Measurements from ENCODE around the gene MGST3. TPM values are rescaled to one million over a fixed set of nuclear protein-coding genes. Genes with fewer than 3 reads are reported as not detected.
"Not testable (repeated sequence)": the region's sequence is repeated elsewhere in the genome, so short reads cannot be mapped to it uniquely, and the experiment has no call there.

MGST3 gene
- total RNA-seq, 2 donors from 2014 or later, result 56.7 to 70.0 TPM

GRCh38 chr1:165698761-165699052, 67.7 kb downstream of the MGST3 start:
- TF ChIP-seq, protein P1, sequence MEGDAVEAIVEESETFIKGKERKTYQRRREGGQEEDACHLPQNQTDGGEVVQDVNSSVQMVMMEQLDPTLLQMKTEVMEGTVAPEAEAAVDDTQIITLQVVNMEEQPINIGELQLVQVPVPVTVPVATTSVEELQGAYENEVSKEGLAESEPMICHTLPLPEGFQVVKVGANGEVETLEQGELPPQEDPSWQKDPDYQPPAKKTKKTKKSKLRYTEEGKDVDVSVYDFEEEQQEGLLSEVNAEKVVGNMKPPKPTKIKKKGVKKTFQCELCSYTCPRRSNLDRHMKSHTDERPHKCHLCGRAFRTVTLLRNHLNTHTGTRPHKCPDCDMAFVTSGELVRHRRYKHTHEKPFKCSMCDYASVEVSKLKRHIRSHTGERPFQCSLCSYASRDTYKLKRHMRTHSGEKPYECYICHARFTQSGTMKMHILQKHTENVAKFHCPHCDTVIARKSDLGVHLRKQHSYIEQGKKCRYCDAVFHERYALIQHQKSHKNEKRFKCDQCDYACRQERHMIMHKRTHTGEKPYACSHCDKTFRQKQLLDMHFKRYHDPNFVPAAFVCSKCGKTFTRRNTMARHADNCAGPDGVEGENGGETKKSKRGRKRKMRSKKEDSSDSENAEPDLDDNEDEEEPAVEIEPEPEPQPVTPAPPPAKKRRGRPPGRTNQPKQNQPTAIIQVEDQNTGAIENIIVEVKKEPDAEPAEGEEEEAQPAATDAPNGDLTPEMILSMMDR (IDR thresholded peaks at IDR 0.05), result no peak
- TF ChIP-seq POLR2A (IDR thresholded peaks at IDR 0.05), result no peak
- DNase-seq (no peak), ATAC-seq (no peak)
- 0% methylated on average over 7 of the region's 7 CpGs for WGBS, 2 donors
- Histone ChIP-seq H3K27ac (peak overlapping the region; percentile 65 to 89 (median 84)), H3K9me3 (no peaks in the 10 kb centered on the region), H3K4me3 (peak overlapping the region in 1 of 2 donors; percentile 67), H3K27me3 (no peaks in the 10 kb centered on the region), H3K36me3 (replicated peaks in 1 of 2; ENCODE audit: insufficient read depth in 1 of 2, low read depth in 2 of 2) (no peaks in the 10 kb centered on the region), H3K4me1 (peaks cover 21% of the 10 kb centered on the region)
- intact Hi-C loops (cut with DNase I), result no loop called here

DNA sequence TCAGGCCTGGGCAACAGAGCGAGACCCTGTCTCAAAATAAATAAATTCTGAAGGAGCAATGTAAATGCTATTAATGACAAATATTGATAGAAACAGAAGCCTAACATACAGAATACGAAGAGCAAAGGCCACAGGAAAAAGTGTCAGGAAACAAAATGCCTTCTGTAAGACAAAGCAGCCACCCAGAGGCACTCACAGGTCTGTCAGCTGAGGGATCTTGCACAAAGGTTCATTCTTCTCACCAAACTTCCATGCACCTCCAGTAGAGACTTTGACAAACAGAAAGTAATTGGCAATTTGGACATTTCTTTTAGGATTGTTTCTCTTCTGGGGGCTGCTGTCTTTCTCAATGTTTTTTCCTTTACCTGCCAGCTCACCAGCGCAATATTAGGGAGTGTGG, 68.5 kb downstream of the MGST3 start:
- Histone ChIP-seq H3K27me3 (no peaks in the 10 kb centered on the region), H3K4me1 (peaks cover 21% of the 10 kb centered on the region), H3K9me3 (no peaks in the 10 kb centered on the region), H3K4me3 (no peak overlapping the region), H3K36me3 (replicated peaks in 1 of 2; ENCODE audit: insufficient read depth in 1 of 2, low read depth in 2 of 2) (no peaks in the 10 kb centered on the region), H3K27ac (no peak overlapping the region)
- intact Hi-C loops (cut with DNase I), result no loop called here
- no peak for ATAC-seq
- TF ChIP-seq POLR2A (IDR thresholded peaks at IDR 0.05), result no peak
- TF ChIP-seq, protein P1 (IDR thresholded peaks at IDR 0.05), result no peak
- no peak for DNase-seq
- 87 to 93% methylated on average over 3 of the region's 3 CpGs for WGBS, 2 donors

- ATAC-seq; H3K4me3 ChIP-seq; H3K4me1 ChIP-seq; DNase-seq; H3K27me3 ChIP-seq; H3K36me3 ChIP-seq (replicated peaks in 1 of 2; ENCODE audit: insufficient read depth in 1 of 2, low read depth in 2 of 2); intact Hi-C loops (cut with DNase I); H3K9me3 ChIP-seq; H3K27ac ChIP-seq: not testable (repeated sequence)
- 78 to 84% methylated on average over 7 of the region's 7 CpGs for WGBS, 2 donors
These were observed 70.9 kb downstream of the MGST3 start for GRCh38 chr1:165701922-165702321.

GRCh38 chr1:165703648-165704047, 72.6 kb downstream of the MGST3 start:
- WGBS, 2 donors, result 67 to 73% methylated on average over 2 of the region's 2 CpGs
- intact Hi-C loops (cut with DNase I), result no loop called here
- TF ChIP-seq, protein P1 (IDR thresholded peaks at IDR 0.05), result no peak
- TF ChIP-seq POLR2A (IDR thresholded peaks at IDR 0.05), result no peak
- DNase-seq (no peak), ATAC-seq (no peak)
- no peak overlapping the region for H3K4me3 ChIP-seq
- no peaks in the 10 kb centered on the region for H3K36me3 ChIP-seq (replicated peaks in 1 of 2; ENCODE audit: insufficient read depth in 1 of 2, low read depth in 2 of 2)
- no peaks in the 10 kb centered on the region for H3K9me3 ChIP-seq
- H3K27ac ChIP-seq, result no peak overlapping the region
- H3K27me3 ChIP-seq, result peaks cover 0 to 4% of the 10 kb centered on the region in 2 donors
- H3K4me1 ChIP-seq, result no peaks in the 10 kb centered on the region

Other genes with a start within 250 kb of the MGST3 start
- gene RXRG, start 186.1 kb upstream of the MGST3 start, total RNA-seq, result 1 to 10 TPM in 1 of 2 donors, not detected in 1; 2.6 TPM
- not detected for gene LRRC52, start 87.2 kb upstream of the MGST3 start, total RNA-seq
- gene ALDH9A1, start 67.3 kb downstream of the MGST3 start, total RNA-seq, result 10 to 100 TPM; 20.8 to 30.1 TPM
- gene TMCO1, start 137.6 kb downstream of the MGST3 start, total RNA-seq, result 10 to 100 TPM; 29.0 to 39.2 TPM
- 10 to 100 TPM; 23.3 to 27.4 TPM for gene UCK2, start 196.4 kb downstream of the MGST3 start, total RNA-seq

Measured in body of pancreas (tissue), 4 donors.